GM19240 (cell line): ENCODE data around the gene RBMS3.
A peak's percentile ranks its signal among the peaks of the same experiment; 100 is the strongest.
"Not testable (repeated sequence)": the region's sequence is repeated elsewhere in the genome, so short reads cannot be mapped to it uniquely, and the experiment has no call there.

Experiments
- DNase-seq: peaks from one replicate; pipeline ENCODE4 v3.0.0; 2011; ENCODE audit warnings: low spot score; ENCODE audit not compliant: insufficient read length

Gene RBMS3

DNA sequence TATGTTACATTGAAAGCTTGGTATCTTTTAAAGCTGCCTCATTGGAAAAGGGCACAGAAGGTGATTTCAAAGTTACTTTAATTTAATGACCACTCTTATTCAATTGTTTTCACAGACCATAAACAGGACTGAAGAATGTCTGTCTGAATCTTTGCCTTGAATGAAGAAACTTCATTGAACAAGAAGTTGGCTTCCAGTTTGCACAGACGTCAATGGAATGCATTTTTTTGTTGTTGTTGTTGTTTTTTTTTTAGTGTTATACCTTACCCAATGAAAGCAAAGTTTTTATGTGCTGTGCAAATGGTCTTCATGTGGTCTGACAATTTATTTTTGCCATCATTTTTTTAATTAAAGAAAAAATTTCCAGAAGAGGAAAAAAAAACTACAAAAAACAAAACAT, 722.9 kb downstream of the RBMS3 start:
- DNase-seq = no peak

DNA sequence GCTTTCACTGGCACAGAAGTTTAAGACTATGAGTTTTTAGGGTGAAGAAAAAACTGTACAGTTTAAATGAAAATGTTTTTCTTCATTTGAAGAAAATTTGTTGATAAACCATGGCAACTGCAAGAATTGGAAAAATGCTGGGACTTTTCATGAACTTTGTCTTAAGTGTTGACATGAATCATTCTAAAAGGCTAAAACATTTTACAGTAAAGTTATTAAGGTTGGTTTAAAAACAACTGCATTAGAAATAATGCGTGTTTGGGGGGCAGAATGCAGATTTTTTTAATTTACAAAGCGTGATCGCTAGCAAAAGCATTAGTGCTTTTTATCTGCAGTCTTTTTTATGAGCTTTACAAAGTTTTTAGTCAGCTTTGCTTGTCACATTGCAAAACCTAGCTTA, 723.6 kb downstream of the RBMS3 start:
- no peak for DNase-seq

DNA sequence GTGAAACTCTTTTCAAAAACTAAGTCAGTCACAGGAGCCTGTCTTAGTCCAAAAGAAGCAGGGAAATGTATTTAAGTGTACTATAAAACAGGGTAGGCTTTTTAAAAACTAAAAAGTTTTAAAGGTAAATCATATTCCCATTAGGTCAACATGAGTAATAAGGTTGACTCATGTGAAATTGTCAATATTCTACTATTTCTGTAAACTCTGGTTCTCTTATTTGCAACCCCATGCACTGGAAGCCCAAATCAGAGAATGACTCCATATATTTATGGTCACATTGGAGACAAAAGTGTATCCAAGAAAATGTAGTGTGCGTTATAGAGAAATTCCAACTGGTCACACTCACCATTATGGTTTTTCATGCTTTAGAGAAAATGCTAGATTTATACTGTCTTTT, 725.2 kb downstream of the RBMS3 start:
- DNase-seq = no peak

DNA sequence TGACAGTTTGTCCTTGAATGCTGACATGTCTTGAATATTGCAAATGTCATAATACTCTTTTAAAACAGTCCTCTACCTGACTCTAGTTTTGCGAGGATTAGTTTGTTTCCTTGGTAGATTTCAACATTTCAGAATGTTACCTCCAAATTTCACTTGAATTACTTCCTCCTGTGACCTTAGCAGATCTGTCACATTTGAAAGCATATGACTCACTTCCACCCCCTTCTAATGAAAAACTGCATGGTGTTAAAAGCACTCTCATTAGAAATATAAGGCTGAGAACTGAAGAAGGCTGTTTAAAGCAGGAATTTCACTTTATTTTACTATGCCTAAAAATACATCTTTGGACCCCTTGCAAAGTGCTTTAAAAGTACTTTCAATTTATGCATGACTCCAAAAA, 726.8 kb downstream of the RBMS3 start:
- DNase-seq = no peak

DNA sequence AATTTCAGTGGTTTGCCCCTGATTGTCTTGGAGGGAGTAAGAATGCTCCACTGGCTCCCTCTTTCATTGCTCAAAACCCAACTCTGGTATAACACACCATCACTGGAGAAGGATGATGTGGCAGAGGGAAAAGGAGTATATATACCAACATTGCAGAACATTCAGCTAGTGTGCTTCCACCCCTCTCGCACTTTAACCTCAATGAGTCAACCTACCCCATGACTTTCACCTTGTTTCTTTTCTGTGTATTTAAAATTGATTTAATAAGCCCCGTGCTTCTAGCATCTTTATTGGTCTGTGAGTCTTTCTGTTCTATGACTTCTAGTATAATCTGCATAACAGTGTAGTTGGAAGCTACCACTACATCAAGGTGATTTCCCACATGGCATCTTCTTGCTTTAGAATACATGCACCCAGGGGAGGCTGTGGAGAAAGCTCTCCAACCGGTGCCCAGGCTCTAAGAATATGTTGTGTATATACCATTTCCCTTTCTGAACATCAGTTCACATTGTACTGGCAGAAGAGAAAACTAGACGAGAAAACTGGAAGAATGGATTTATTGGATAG, 730.4 kb downstream of the RBMS3 start:
- no peak for DNase-seq

DNA sequence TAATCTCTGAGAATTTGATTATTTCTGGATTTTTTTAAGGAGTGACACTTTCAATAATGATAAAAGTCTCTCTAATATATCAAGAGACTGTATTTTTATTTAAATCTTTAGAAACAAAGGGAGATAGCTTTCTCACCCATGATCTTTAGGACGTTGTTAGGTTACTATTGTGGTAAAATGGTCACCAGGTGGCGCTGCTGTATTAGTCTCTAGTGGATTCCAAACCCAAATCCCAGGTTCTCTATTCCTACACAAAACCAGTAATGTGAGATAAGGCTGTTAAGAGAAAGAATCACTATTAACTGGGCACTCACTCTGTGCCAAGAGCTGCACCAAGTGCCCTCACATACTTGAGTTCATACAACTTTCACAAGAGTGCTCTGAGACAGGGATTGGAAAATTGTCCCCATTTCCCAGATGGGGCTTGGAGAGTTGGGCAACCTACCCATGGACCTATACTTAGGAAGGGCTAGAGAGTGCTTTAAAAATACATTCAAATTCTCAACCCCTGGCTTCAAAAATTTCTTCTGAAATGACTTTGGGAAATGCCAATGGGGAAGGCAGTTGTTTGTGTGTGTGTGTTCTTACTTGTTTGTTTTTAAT, 732.2 kb downstream of the RBMS3 start:
- peak; percentile 2 for DNase-seq

DNA sequence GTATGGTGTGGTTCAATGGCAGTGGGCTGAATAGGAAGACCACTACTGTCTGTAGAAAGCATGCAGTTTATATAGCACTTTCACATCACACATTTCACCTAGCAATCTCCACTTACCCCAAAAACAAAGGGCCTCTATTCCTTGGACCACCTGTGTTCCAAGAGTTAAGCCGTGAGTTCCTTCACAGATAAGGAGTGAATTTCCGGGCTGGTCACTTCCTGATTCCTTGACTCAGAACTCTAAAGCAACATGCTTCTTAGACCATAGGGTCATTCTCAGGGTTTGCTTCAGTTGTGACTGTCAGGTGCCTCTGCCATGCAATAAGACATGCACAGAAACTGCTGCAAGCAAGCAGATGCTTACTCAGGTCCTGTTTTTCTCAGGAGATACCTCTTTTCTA, 737.0 kb downstream of the RBMS3 start:
- no peak for DNase-seq

DNA sequence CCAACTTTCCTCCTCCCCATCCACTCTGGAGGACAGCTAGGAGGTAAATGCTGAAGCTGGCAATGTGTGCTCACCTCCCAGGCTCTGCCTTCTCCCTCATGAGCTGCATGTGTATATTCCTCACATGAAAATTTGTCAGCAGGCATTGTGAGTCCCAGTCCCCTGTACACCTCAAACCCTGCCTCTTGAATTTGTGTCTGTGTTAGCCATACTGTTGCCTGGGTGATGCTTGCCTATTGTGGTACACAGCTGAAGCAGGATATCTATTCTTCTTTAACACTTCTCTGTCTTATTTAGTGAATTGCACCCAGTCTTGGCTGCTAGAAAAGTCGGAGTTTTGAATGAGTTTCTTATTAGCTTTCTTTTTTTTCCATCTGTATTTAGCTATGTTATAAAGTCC, 739.5 kb downstream of the RBMS3 start:
- DNase-seq = no peak

DNA sequence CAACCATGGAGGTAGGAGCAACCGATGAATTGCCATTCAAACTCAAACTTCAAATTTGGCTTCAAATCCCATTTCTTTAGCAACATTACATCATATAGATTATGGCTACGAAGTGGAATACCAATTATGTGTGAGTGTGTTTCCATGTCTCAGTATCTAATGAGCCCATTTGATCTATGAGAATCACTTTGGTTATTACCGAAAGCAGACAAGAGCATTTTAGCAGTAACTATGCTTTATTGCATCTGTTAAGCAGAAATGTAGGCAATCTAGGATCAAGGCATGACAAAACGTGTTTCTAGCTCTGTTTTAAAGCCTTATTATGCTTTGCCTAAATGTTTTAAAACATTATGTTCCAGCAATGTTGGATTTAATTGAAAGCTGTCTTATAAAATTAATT, 743.6 kb downstream of the RBMS3 start:
- DNase-seq = no peak

DNA sequence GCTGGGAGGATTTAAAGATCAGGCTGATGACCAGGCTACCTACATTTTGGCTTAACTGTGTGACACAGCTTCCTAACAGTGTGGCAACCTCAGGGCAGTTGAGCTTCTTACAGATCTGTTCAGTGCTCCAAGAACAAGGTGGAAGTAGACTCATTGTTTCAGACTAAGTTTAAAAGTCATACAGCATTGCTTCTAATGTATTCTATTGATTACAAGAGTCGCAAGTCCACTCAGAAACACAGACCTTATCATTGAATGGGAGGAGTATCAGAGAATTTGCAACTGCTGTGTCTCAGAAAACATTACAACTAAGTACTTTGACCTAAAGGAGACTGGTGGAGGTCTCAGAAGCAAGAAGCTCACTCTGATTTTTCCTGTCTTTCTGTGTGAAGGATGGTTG, 746.0 kb downstream of the RBMS3 start:
- no peak for DNase-seq

DNA sequence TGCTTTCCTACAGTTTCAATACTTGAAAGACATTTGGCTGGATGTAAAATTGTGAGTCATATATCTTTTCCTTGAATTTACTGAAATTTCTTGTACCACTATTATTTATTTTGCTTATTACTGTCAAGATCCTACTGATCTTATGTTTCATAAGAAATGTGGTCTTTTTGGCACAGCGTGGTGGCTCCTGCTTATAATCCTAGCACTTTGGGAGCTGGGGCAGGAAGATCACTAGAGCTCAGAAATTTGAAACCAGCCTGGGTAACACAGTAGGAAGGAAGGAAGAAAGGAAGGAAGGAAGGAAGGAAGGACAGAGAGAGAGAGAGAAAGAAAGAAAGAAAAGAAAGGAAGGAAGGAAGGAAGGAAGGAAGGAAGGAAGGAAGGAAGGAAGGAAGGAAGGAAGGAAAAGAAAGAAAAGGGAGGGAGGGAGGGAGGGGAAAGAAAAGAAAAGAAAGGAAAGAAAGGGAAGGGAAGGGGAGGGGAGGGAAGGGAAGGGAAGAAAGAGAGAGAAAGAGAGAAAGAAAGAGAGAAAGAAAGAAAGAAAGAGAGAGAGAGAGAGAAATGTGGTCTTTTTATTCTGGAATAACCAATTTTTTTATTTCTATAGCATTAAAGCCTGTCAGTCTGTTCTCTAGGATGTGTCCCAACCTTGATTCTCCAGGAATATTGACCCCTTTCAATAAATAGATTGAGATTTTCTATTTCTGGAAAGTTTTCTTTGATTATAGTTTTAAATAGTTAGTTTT, 753.5 kb downstream of the RBMS3 start:
- DNase-seq = no peak

DNA sequence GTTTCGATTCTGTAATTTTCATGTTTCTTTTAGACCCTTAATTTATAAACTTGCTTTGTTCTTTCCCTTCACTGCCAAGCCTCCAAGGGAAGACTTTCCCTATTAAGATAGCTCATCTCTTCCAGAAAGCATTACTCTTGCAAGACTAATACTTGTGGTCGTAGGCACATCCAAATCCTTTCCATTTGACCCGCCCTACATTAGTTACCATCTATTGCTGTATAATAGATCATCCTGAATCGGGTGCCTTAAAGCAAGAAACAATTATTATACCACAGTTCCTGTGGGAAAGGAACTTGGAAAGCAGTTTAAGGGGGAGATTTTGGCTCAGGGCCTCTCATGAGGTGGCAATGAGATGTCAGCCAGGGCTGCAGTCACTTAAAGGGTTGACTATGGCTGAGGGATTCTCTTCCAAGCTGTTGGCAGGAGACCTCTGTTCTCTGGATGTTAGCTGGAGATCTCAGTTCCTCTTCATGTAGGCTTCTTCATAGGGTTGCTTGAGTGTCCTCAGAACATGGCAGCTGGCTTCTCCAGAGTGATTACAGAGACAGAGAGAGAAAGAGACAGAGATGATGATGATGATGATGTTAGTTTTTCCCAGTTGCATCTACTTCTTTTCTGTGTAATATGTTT, 755.2 kb downstream of the RBMS3 start:
- DNase-seq = no peak

DNA sequence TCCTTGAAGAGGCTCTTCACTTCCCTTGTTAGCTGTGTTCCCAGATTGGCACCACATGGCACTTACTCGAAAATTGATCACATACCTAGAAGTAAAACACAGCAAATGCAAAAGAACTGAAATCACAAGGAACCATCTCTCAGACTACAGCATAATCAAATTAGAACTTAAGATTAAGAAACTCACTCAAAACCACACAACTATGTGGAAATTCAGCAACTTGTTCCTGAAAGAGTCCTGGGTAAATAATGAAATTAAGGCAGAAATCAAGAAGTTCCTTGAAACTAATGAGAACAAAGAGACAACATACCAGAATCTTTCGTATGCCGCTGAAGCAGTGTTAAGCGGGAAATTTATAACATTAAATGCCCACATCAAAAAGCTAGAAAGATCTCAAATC, 759.3 kb downstream of the RBMS3 start:
- no peak for DNase-seq

DNA sequence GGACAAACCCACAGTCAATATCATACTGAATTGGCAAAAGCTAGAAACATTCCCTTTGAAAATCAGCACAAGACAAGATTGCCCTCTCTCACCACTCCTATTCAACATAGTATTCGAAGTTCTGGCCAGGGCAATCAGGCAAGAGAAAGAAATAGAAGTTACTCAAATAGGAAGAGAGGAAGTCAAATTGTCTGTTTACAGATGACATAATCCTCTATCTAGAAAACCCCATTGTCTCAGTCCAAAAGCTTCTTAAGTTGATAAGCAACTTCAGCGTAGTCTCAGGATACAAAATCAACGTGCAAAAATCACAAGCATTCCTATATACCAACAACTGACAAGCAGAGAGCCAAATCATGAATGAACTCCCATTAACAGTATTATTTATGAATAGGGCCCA, 760.6 kb downstream of the RBMS3 start:
- not testable (repeated sequence) for DNase-seq

DNA sequence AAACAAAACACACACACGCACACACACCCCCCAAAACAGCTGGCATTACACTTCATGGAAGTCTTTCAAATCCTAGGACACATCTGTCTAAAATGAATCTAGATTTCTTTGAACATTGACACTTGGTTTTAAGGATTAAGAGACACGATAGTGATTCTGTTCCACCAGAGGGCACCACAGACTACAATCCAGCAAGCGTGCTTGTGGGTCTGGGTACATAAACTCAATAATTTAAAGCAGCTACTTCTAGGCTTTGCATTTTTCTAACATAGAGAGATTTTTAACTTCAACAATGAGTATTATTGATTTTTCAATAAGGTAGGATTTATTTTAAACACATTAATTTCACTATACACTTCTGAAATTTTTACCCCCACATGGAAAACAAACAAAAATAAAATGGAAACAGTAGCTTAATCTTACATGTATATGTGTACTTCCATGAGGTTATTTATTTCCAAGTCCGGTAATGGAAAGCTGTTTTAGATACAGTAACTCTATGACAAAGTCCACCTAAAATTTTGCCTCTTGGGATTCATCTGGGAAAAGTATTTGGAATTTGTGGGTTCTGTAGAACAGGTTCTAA, 761.5 kb downstream of the RBMS3 start:
- no peak for DNase-seq

DNA sequence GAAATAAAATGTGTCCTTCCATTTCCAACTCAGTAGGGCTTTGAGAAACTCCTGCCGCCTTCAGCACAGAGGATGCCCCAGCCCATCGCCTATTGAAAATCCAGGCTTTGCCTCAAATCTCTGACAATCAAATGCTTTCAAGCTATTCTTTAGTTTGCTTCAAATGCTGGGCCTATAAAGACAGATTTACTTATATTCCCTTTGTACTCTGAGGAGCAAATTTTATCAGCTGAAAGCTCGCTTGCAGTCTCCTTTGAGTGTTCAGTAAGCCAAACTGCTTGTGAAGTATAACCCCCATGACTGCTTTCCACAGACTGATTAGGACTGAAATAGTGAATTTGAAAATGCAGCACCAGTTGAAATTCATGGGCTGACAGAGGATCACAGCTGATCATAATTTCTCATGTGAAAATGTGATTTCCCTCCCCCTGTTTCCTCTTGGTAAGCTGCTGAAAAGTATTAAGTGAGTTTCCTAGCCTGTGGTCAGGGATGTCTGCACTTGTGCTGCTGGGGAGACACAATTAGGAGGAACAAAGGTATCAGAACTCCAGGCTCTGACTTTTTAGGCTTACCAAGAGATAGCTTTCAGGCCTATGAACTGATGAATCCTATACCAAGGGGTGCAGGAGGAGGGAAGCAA, 762.2 kb downstream of the RBMS3 start:
- no peak for DNase-seq

DNA sequence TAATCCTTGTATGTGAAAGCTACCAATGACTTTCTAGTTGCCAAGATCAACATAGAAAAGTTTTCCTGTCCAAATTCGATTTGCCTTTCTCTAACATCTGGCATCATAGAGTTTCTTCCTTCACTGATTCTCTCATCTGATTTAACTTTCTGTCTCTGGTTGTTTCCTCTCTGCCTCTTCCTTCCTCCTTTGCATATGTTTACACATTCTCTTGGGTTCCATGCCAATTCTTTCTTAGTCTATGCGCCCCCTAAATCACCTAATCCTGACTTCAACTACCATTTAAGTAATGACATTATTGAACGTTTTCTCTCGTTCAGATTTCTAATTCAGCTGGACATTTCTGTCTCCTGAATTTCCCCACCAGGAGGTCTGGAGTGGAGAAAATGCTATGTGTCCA, 763.6 kb downstream of the RBMS3 start:
- DNase-seq = no peak

DNA sequence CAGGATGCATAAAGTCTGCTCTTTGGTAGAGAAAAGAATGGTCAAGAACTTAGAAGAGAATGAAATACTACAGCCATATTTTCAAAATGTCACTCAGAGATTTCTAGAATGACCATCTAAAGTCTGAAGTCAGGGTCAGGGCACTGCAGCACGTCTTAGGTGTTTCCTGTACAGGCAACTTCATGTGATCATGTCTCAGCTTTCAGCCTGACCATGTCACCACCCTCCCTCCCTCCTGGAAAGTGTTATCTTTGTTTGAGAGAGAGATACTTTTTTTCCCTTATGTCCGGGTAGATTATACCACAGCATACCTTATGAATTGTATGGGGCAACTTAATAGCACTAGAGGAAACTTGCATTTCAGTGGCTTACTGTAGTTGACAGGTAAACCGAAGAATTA, 767.6 kb downstream of the RBMS3 start:
- no peak for DNase-seq

DNA sequence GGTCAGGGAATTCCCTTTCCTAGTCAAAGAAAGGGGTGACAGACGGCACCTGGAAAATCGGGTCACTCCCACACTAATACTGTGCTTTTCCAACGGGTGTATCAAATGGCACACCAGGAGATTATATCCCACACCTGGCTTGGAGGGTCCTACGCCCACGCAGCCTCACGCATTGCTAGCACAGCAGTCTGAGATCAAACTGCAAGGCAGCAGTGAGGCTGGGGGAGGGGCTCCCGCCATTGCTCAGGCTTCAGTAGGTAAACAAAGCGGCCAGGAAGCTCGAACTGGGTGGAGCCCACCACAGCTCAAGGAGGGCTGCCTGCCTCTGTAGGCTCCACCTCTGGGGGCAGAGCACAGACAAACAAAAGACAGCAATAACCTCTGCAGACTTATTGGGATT, 769.2 kb downstream of the RBMS3 start:
- not testable (repeated sequence) for DNase-seq

DNA sequence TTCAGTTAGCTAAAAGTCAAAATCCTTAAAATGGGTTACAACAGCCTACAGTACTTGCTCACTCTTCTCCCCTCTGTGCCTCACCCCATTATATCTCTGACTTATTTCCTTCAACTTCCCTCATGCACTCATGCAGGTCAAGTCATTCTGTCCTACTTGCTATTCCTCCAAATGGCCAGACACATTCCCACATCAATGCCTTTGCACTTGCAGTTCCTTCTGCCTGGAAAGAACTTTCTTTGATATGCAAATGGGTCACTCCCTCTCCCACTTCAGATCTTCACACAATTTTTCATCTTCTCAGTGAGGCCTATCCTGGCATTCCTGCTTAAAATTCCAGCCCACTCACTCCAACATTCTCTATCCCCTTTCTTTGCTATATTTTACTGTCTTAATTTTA, 778.4 kb downstream of the RBMS3 start:
- no peak for DNase-seq
